SK-N-SH treated with all-trans-retinoic acid at 6 μM for 48 hours (cell line): ENCODE results near the gene NPIPB6.

ENCODE experiments used
- ATAC-seq: fragments of 200-7000 bp; cut with Tn5 transposase; 3 replicates; pipeline ENCODE4 v1.9.1; 2020; ENCODE audit warnings: mild to moderate bottlenecking, moderate library complexity
- ARNTL ChIP-seq: fragments of 450-650 bp; formaldehyde crosslinking; IDR thresholded peaks from 2 replicates; pipeline ENCODE4 v1.5.0; 2020; ENCODE audit warnings: low read depth, mild to moderate bottlenecking, moderate library complexity, borderline replicate concordance
- BACH2 ChIP-seq: fragments of 250-450 bp; sonication (Bioruptor Pico); IDR thresholded peaks from 2 replicates; pipeline ENCODE4 v1.9.0; 2021; ENCODE audit warnings: mild to moderate bottlenecking, borderline replicate concordance
- ESRRG ChIP-seq: fragments of 250-450 bp; sonication (Bioruptor Pico); IDR thresholded peaks from 2 replicates; pipeline ENCODE4 v1.6.1; 2021; ENCODE audit warnings: mild to moderate bottlenecking
- GLIS3 ChIP-seq: fragments of 250-450 bp; sonication (Bioruptor Pico); IDR thresholded peaks from 2 replicates; pipeline ENCODE4 v1.5.0; 2020; ENCODE audit warnings: mild to moderate bottlenecking, moderate library complexity
- ISL1 ChIP-seq: fragments of 250-450 bp; sonication (Bioruptor Pico); IDR thresholded peaks from 2 replicates; pipeline ENCODE4 v2.1.2; 2022; ENCODE audit warnings: mild to moderate bottlenecking, moderate library complexity
- OSR1 ChIP-seq: fragments of 250-450 bp; sonication (Bioruptor Pico); IDR thresholded peaks from 2 replicates; pipeline ENCODE4 v1.8.0; 2022; ENCODE audit warnings: moderate library complexity, mild to moderate bottlenecking, inconsistent platforms
- PATZ1 ChIP-seq: fragments of 250-450 bp; sonication (Bioruptor Pico); IDR thresholded peaks from 2 replicates; pipeline ENCODE4 v1.8.0; 2020; ENCODE audit warnings: mild to moderate bottlenecking, moderate library complexity, borderline replicate concordance
- POU6F1 ChIP-seq: fragments of 250-450 bp; sonication (Bioruptor Pico); IDR thresholded peaks from 2 replicates; pipeline ENCODE4 v1.8.0; 2021; ENCODE audit warnings: low read depth, mild to moderate bottlenecking, moderate library complexity, borderline replicate concordance
- RARB ChIP-seq: fragments of 250-450 bp; sonication (Bioruptor Pico); IDR thresholded peaks from 2 replicates; pipeline ENCODE4 v1.8.0; 2021; ENCODE audit warnings: mild to moderate bottlenecking, moderate library complexity
- SNAI2 ChIP-seq: fragments of 250-450 bp; sonication (Bioruptor Pico); IDR thresholded peaks from 2 replicates; pipeline ENCODE4 v1.5.0; 2020; ENCODE audit warnings: mild to moderate bottlenecking, moderate library complexity
- TCF4 ChIP-seq: fragments of 250-450 bp; sonication (Bioruptor Pico); IDR thresholded peaks from 2 replicates; pipeline ENCODE4 v1.8.0; 2021; ENCODE audit warnings: mild to moderate bottlenecking, moderate library complexity, borderline replicate concordance
- TOX ChIP-seq: fragments of 250-450 bp; sonication (Bioruptor Pico); IDR thresholded peaks from 2 replicates; pipeline ENCODE4 v1.8.0; 2021; ENCODE audit warnings: mild to moderate bottlenecking, moderate library complexity, borderline replicate concordance
- ZC3H10 ChIP-seq: fragments of 250-450 bp; sonication (Bioruptor Pico); IDR thresholded peaks from 2 replicates; pipeline ENCODE4 v1.5.1; 2021; ENCODE audit warnings: mild to moderate bottlenecking, moderate library complexity
- ZFP3 ChIP-seq: fragments of 250-450 bp; sonication (Bioruptor Pico); IDR thresholded peaks from 2 replicates; pipeline ENCODE4 v1.5.0; 2020; ENCODE audit warnings: mild to moderate bottlenecking, moderate library complexity
- ZNF565 ChIP-seq: fragments of 450-650 bp; formaldehyde crosslinking; conservative IDR thresholded peaks from 2 replicates; pipeline ENCODE4 v1.5.0; 2020; ENCODE audit warnings: low read depth, mild to moderate bottlenecking, moderate library complexity
- ZNF70 ChIP-seq: fragments of 450-650 bp; formaldehyde crosslinking; IDR thresholded peaks from 2 replicates; pipeline ENCODE4 v1.5.0; 2020; ENCODE audit warnings: mild to moderate bottlenecking, moderate library complexity
- ZNF8 ChIP-seq: fragments of 450-650 bp; formaldehyde crosslinking; IDR thresholded peaks from 2 replicates; pipeline ENCODE4 v1.5.0; 2020; ENCODE audit warnings: mild to moderate bottlenecking, moderate library complexity
- TF ChIP-seq, protein P1 (sequence below): fragments of 250-450 bp; sonication (Bioruptor Pico); IDR thresholded peaks from 2 replicates; pipeline ENCODE4 v1.5.1; 2021; ENCODE audit warnings: mild to moderate bottlenecking, moderate library complexity
- TF ChIP-seq, protein P2 (sequence below): fragments of 250-450 bp; sonication (Bioruptor Pico); IDR thresholded peaks from 2 replicates; pipeline ENCODE4 v1.5.0; 2020; ENCODE audit warnings: mild to moderate bottlenecking, moderate library complexity
- TF ChIP-seq, protein P3 (sequence below): fragments of 250-450 bp; sonication (Bioruptor Pico); IDR thresholded peaks from 2 replicates; pipeline ENCODE4 v1.5.1; 2020; ENCODE audit warnings: low read depth, mild to moderate bottlenecking, moderate library complexity

NPIPB6 gene

GRCh38 chr16:28321700-28322411 lies 41.5 kb downstream of the NPIPB6 start (continued):
- TF ChIP-seq, protein P1, sequence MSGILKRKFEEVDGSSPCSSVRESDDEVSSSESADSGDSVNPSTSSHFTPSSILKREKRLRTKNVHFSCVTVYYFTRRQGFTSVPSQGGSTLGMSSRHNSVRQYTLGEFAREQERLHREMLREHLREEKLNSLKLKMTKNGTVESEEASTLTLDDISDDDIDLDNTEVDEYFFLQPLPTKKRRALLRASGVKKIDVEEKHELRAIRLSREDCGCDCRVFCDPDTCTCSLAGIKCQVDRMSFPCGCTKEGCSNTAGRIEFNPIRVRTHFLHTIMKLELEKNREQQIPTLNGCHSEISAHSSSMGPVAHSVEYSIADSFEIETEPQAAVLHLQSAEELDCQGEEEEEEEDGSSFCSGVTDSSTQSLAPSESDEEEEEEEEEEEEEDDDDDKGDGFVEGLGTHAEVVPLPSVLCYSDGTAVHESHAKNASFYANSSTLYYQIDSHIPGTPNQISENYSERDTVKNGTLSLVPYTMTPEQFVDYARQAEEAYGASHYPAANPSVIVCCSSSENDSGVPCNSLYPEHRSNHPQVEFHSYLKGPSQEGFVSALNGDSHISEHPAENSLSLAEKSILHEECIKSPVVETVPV (CRISPR knock-in tag), result no peak
- TF ChIP-seq POU6F1 (CRISPR knock-in tag), result no peak
- no peak for TF ChIP-seq ESRRG (CRISPR knock-in tag)
- no peak for TF ChIP-seq GLIS3
- no peak for TF ChIP-seq SNAI2 (CRISPR knock-in tag)
- TF ChIP-seq, all 23 proteins: peak for 0

- no peak for ATAC-seq
- TF ChIP-seq ARNTL (CRISPR knock-in tag) (no peak), ZC3H10 (CRISPR knock-in tag) (no peak), TCF4 (CRISPR knock-in tag) (no peak), OSR1 (CRISPR knock-in tag) (no peak), GLIS3 (no peak)
- TF ChIP-seq, all 23 proteins: peak for 0
These were observed 42.6 kb downstream of the NPIPB6 start for GRCh38 chr16:28320741-28321140.

GRCh38 chr16:28320023-28320561 lies 43.2 kb downstream of the NPIPB6 start:
- ATAC-seq, result no peak
- TF ChIP-seq ISL1 (no peak), ZNF8 (no peak), POU6F1 (CRISPR knock-in tag) (no peak), TOX (CRISPR knock-in tag) (no peak), RARB (CRISPR knock-in tag) (no peak), BACH2 (CRISPR knock-in tag) (no peak), OSR1 (CRISPR knock-in tag) (no peak), ZNF565 (CRISPR knock-in tag) (no peak), ZNF70 (CRISPR knock-in tag) (no peak), GLIS3 (no peak), PATZ1 (CRISPR knock-in tag) (no peak), ZFP3 (CRISPR knock-in tag) (no peak), SNAI2 (CRISPR knock-in tag) (no peak), TCF4 (CRISPR knock-in tag) (no peak), ARNTL (CRISPR knock-in tag) (no peak)
- TF ChIP-seq, protein P2, sequence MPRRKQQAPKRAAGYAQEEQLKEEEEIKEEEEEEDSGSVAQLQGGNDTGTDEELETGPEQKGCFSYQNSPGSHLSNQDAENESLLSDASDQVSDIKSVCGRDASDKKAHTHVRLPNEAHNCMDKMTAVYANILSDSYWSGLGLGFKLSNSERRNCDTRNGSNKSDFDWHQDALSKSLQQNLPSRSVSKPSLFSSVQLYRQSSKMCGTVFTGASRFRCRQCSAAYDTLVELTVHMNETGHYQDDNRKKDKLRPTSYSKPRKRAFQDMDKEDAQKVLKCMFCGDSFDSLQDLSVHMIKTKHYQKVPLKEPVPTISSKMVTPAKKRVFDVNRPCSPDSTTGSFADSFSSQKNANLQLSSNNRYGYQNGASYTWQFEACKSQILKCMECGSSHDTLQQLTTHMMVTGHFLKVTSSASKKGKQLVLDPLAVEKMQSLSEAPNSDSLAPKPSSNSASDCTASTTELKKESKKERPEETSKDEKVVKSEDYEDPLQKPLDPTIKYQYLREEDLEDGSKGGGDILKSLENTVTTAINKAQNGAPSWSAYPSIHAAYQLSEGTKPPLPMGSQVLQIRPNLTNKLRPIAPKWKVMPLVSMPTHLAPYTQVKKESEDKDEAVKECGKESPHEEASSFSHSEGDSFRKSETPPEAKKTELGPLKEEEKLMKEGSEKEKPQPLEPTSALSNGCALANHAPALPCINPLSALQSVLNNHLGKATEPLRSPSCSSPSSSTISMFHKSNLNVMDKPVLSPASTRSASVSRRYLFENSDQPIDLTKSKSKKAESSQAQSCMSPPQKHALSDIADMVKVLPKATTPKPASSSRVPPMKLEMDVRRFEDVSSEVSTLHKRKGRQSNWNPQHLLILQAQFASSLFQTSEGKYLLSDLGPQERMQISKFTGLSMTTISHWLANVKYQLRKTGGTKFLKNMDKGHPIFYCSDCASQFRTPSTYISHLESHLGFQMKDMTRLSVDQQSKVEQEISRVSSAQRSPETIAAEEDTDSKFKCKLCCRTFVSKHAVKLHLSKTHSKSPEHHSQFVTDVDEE (CRISPR knock-in tag), result no peak
- TF ChIP-seq, protein P1 (CRISPR knock-in tag), result no peak
- TF ChIP-seq, protein P3, sequence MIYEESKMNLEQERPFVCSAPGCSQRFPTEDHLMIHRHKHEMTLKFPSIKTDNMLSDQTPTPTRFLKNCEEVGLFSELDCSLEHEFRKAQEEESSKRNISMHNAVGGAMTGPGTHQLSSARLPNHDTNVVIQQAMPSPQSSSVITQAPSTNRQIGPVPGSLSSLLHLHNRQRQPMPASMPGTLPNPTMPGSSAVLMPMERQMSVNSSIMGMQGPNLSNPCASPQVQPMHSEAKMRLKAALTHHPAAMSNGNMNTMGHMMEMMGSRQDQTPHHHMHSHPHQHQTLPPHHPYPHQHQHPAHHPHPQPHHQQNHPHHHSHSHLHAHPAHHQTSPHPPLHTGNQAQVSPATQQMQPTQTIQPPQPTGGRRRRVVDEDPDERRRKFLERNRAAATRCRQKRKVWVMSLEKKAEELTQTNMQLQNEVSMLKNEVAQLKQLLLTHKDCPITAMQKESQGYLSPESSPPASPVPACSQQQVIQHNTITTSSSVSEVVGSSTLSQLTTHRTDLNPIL, result no peak
